ENCODE measurements around the gene JAK1. TPM values are rescaled to one million over a fixed set of nuclear protein-coding genes. Genes with fewer than 3 reads are reported as not detected.

JAK1 gene
- total and polyA plus RNA-seq, 2 donors (not counting 3 experiments of a cell fraction or from before 2014, with no cell fraction given), result 68.8 to 177 TPM

DNA sequence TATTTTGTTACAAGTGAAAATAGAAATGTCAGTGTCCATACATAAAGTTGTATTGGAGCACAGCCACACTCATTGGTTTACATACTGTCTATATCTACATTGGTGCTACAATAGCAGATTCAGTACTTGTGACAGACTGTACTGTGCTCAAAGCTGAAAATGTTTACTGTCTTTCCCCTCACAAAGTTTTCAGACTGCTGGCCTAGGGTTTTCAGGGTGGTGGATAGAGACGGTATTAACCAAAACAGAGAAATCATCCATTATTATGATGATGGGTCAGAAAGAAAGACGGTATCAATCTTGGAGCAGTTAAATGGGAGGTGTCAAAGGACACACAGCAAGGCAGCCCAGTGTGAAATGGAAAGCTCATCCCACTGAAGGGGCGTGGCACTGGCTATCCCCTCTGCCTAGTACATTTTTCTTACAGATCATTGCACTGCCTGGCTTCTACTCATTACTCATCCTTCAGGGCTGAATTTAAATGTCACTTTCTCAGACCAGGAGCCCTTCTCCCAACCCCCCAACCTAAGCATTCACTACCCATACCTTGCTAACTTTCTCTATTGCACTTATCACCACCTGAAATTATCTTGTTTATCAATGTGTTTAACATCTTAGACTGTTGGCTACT, 10.2 kb downstream of the JAK1 start:
- H3K27ac ChIP-seq (ENCODE audit: insufficient read depth, low read depth, low read length), result no peak overlapping the region
- H3K9ac ChIP-seq (replicated peaks; ENCODE audit: extremely low read depth, insufficient read depth, low read length), result no peak overlapping the region
- no peak overlapping the region for H3K4me3 ChIP-seq (replicated peaks in 1 of 3; ENCODE audit: insufficient read depth in 1 of 3, low read depth in 1 of 3, low read length in 3 of 3)
- CTCF ChIA-PET, result no interaction called here
- no peaks in the 10 kb centered on the region for H3K9me3 ChIP-seq (replicated peaks; ENCODE audit: control insufficient read depth, insufficient read depth, low read length)
- H3K27me3 ChIP-seq (ENCODE audit: control insufficient read depth in 2 of 2, insufficient read depth in 2 of 2, low read length in 2 of 2), result no peaks in the 10 kb centered on the region
- intact Hi-C loops (cut with micrococcal nuclease) (no loop called here), dilution Hi-C loops (cut with MboI; ENCODE audit: extremely low pct_ligation_motif_present, low sequenced_read_pairs) (no loop called here)
- POLR2A ChIA-PET, result no interaction called here
- BruUV-seq (replicated peaks), result no TSS peak
- no peak for TF ChIP-seq GATA2 (IDR thresholded peaks at IDR 0.05; ENCODE audit: insufficient read depth, insufficient read length, low read depth, low read length)
- TF ChIP-seq JUN (IDR thresholded peaks at IDR 0.05; ENCODE audit: borderline replicate concordance, insufficient read depth, insufficient read length, low read depth), result no peak
- TF ChIP-seq MAX (IDR thresholded peaks at IDR 0.05; ENCODE audit: insufficient read depth, insufficient read length), result no peak
- no peak for TF ChIP-seq FOS (IDR thresholded peaks at IDR 0.05; ENCODE audit: borderline replicate concordance, insufficient read depth, low read length)
- no peak for TF ChIP-seq MYC (IDR thresholded peaks at IDR 0.05; ENCODE audit: low read depth, low read length)
- no peak for TF ChIP-seq EZH2 (IDR thresholded peaks at IDR 0.05; ENCODE audit: borderline replicate concordance, low read depth, low read length, severe bottlenecking)
- no peak for DNase-seq (ENCODE audit: low read depth, low spot score)
- H3K4me2 ChIP-seq (ENCODE audit: insufficient read depth, low read length), result no peak overlapping the region
- H3K9me1 ChIP-seq (replicated peaks; ENCODE audit: control insufficient read depth, extremely low read depth, insufficient read depth, low read length), result no peaks in the 10 kb centered on the region
- no peak overlapping the region for H2AFZ ChIP-seq (ENCODE audit: low read depth, low read length)
- peaks cover 96% of the 10 kb centered on the region for H3K79me2 ChIP-seq (ENCODE audit: control insufficient read depth, insufficient read depth, low read length)
- H3K36me3 ChIP-seq (ENCODE audit: control insufficient read depth in 2 of 2, extremely low read depth in 1 of 2, insufficient read depth in 2 of 2, low read length in 2 of 2), result no peaks in the 10 kb centered on the region
- peaks cover 8% of the 10 kb centered on the region for H3K4me1 ChIP-seq (ENCODE audit: control insufficient read depth, extremely low read depth, insufficient read depth, low read length)
- no peak for FAIRE-seq
- H4K20me1 ChIP-seq (replicated peaks; ENCODE audit: control insufficient read depth, extremely low read depth, insufficient read depth, low read length), result peaks cover 4% of the 10 kb centered on the region

Data from endothelial cell of umbilical vein (primary cell).